K562 (cell line): ENCODE data around the gene IARS2. TPM values are rescaled to one million over a fixed set of nuclear protein-coding genes. Genes with fewer than 3 reads are reported as not detected.

Experiments
- BCOR ChIP-seq: fragments of 450-650 bp; IDR thresholded peaks from 2 replicates; pipeline ENCODE4 v1.6.1; 2016
- DACH1 ChIP-seq: fragments of 450-650 bp; IDR thresholded peaks from 2 replicates; pipeline ENCODE4 v1.6.1; 2018; ENCODE audit not compliant: partially characterized antibody
- HDAC2 ChIP-seq: fragments of 450-650 bp; IDR thresholded peaks from 2 replicates; pipeline ENCODE4 v1.6.1; 2016; ENCODE audit warnings: mild to moderate bottlenecking
- HMG20A ChIP-seq: fragments of 450-650 bp; formaldehyde crosslinking; conservative IDR thresholded peaks from 2 replicates; pipeline ENCODE4 v1.4.0; 2020; ENCODE audit warnings: mild to moderate bottlenecking, mixed read lengths
- JUND ChIP-seq, 2 experiments: IDR thresholded peaks; 2 replicates in 1 of 2; 3 replicates in 1 of 2; pipeline ENCODE4 v1.6.1; 2011; ENCODE audit warnings: borderline replicate concordance in 2 of 2, low read depth in 2 of 2, low read length in 2 of 2, improper control_type of control experiment in 1 of 2, missing biosample characterization in 1 of 2, missing genetic modification characterization in 1 of 2, missing genetic modification reagents in 1 of 2
- NFXL1 ChIP-seq: fragments of 450-650 bp; formaldehyde crosslinking; IDR thresholded peaks from 2 replicates; pipeline ENCODE4 v1.4.0; 2021; ENCODE audit warnings: mild to moderate bottlenecking
- PML ChIP-seq: IDR thresholded peaks from 2 replicates; pipeline ENCODE4 v1.6.1; 2012; ENCODE audit warnings: low read length, inconsistent platforms
- POLR2B ChIP-seq: fragments of 450-650 bp; IDR thresholded peaks from 2 replicates; pipeline ENCODE4 v1.6.1; 2018; ENCODE audit warnings: low read depth; ENCODE audit not compliant: partially characterized antibody
- RAD51 ChIP-seq: fragments of 450-650 bp; IDR thresholded peaks from 2 replicates; pipeline ENCODE4 v1.7.1; 2016; ENCODE audit warnings: low read depth, mild to moderate bottlenecking, borderline replicate concordance
- SMARCB1 ChIP-seq: IDR thresholded peaks from 2 replicates; pipeline ENCODE4 v1.6.1; 2011; ENCODE audit warnings: improper control_type of control experiment, low read depth; ENCODE audit not compliant: insufficient read length
- ZKSCAN3 ChIP-seq: fragments of 250-450 bp; sonication (Bioruptor Pico); IDR thresholded peaks from 2 replicates; pipeline ENCODE4 v1.4.0; 2020
- ZNF77 ChIP-seq: fragments of 250-450 bp; sonication (Bioruptor Pico); IDR thresholded peaks from 2 replicates; pipeline ENCODE4 v1.5.0; 2020
- polyA plus RNA-seq, 8 experiments: library from polyadenylated mRNA; depleted of rRNA in 4 of 8; stranded (reverse) in 5 of 8; unstranded in 3 of 8; fragments of >200 nt; fragmentation: Nextera tagmentation in 2 of 8; fragmentation: Illumina TruSeq in 1 of 8; extraction: Ambion mirVana in 2 of 8; extraction: Trizol in 1 of 8; gene quantifications; 2 replicates each; pipeline versions ENCODE4 v1.2.1 to v1.2.3, GENCODE V29; 2011 to 2014; ENCODE audit warnings: inconsistent platforms in 1 of 8, missing spikeins in 1 of 8
- total RNA-seq, 7 experiments: library from RNA; depleted of rRNA in 6 of 7; stranded (reverse); fragments of >200 nt in 6 of 7; fragmentation: Illumina TruSeq in 2 of 7; extraction: Trizol in 2 of 7; gene quantifications; 2 replicates each; pipeline versions ENCODE4 v1.2.1 to v1.2.3, GENCODE V29; 2011 to 2021; ENCODE audit warnings: low replicate concordance in 1 of 7
- TF ChIP-seq, protein P1 (sequence below), 2 experiments: fragments of 450-650 bp; IDR thresholded peaks; 2 replicates each; pipeline ENCODE4 v1.6.1; 2016
- TF ChIP-seq, protein P2 (sequence below): fragments of 150-350 bp; IDR thresholded peaks from 2 replicates; pipeline ENCODE4 v1.6.1; 2014; ENCODE audit warnings: low read depth, mild to moderate bottlenecking, low read length, borderline replicate concordance
- TF ChIP-seq, protein P3 (sequence below): fragments of 250-450 bp; sonication (Bioruptor Pico); IDR thresholded peaks from 2 replicates; pipeline ENCODE4 v1.4.0; 2020
- TF ChIP-seq, protein P4 (sequence below): fragments of 250-450 bp; sonication (Bioruptor Pico); IDR thresholded peaks from 2 replicates; pipeline ENCODE4 v1.8.0; 2021; ENCODE audit warnings: borderline replicate concordance, mild to moderate bottlenecking, moderate library complexity; ENCODE audit not compliant: poor library complexity, severe bottlenecking

Gene IARS2
- total and polyA plus RNA-seq, 9 of the 15 experiments (the other 6 are each of a cell fraction or from before 2014, with no cell fraction given): 39.6 to 127 (median 93.8) TPM

DNA sequence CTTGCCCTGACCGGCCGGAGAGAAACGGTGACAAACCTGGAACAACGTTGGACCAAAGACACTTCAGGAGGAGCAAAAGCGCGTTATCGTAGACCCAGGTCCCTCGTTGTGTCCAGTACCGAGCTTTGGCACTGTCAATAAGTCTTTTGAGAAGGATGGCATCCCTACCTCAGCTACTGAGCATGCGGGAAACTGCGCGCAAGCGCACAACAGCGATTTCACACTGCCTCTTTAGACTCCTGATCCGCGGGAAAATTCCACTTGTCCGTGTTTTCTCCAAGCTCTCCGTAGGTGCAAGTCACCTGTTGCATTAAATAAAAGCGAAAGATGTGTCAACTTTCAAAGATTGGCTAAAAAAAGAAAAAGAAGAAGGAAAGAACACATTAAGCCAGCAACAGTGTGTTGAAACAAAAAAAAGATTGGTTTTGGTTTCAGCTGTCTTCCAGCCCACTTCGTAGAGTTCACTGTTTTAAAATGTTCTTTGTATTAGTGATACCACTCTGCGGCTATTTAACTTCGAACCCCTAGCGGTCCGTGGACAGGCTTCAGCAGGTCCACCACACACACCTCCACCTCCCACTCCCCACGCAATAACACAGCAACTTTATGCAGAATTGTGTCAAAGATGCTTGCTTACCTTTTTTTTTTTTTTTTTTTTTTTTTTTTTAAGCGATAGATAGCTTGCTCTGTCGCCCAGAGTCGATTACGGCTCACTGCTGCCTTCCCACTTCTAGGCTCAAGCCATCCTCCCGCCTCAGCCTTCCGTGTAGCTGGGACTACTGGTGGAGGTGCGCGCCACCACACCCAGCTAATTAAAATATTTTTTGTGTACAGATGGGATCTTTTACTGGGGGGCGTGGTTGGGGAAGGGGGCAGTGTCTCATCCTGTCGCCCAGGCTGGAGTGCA lies 4.0 kb upstream of the IARS2 start, which contains the start of gene BPNT1 (continued):
- peak; percentile 65; the same call in 1 of the 2 replicates for TF ChIP-seq JUND (IDR thresholded peaks at IDR 0.05; ENCODE audit: borderline replicate concordance, low read depth, low read length)
- TF ChIP-seq JUND (tag; IDR thresholded peaks at IDR 0.05; ENCODE audit: borderline replicate concordance, low read depth, low read length): 0 out of 3 replicates have a peak, but pooled peaks have one; percentile 11
- TF ChIP-seq, protein P1, sequence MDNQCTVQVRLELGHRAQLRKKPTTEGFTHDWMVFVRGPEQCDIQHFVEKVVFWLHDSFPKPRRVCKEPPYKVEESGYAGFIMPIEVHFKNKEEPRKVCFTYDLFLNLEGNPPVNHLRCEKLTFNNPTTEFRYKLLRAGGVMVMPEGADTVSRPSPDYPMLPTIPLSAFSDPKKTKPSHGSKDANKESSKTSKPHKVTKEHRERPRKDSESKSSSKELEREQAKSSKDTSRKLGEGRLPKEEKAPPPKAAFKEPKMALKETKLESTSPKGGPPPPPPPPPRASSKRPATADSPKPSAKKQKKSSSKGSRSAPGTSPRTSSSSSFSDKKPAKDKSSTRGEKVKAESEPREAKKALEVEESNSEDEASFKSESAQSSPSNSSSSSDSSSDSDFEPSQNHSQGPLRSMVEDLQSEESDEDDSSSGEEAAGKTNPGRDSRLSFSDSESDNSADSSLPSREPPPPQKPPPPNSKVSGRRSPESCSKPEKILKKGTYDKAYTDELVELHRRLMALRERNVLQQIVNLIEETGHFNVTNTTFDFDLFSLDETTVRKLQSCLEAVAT (IDR thresholded peaks at IDR 0.05): no peak; a peak in 1 of 4 replicates
- TF ChIP-seq BCOR: no peak; the same call in 1 of the 2 replicates
- peak; percentile 66; the same call in 1 of the 2 replicates for TF ChIP-seq RAD51
- TF ChIP-seq, protein P2, sequence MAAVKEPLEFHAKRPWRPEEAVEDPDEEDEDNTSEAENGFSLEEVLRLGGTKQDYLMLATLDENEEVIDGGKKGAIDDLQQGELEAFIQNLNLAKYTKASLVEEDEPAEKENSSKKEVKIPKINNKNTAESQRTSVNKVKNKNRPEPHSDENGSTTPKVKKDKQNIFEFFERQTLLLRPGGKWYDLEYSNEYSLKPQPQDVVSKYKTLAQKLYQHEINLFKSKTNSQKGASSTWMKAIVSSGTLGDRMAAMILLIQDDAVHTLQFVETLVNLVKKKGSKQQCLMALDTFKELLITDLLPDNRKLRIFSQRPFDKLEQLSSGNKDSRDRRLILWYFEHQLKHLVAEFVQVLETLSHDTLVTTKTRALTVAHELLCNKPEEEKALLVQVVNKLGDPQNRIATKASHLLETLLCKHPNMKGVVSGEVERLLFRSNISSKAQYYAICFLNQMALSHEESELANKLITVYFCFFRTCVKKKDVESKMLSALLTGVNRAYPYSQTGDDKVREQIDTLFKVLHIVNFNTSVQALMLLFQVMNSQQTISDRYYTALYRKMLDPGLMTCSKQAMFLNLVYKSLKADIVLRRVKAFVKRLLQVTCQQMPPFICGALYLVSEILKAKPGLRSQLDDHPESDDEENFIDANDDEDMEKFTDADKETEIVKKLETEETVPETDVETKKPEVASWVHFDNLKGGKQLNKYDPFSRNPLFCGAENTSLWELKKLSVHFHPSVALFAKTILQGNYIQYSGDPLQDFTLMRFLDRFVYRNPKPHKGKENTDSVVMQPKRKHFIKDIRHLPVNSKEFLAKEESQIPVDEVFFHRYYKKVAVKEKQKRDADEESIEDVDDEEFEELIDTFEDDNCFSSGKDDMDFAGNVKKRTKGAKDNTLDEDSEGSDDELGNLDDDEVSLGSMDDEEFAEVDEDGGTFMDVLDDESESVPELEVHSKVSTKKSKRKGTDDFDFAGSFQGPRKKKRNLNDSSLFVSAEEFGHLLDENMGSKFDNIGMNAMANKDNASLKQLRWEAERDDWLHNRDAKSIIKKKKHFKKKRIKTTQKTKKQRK: no peak
- TF ChIP-seq HDAC2: peak; percentile 69
- peak; percentile 60 for TF ChIP-seq DACH1
- TF ChIP-seq, protein P3, sequence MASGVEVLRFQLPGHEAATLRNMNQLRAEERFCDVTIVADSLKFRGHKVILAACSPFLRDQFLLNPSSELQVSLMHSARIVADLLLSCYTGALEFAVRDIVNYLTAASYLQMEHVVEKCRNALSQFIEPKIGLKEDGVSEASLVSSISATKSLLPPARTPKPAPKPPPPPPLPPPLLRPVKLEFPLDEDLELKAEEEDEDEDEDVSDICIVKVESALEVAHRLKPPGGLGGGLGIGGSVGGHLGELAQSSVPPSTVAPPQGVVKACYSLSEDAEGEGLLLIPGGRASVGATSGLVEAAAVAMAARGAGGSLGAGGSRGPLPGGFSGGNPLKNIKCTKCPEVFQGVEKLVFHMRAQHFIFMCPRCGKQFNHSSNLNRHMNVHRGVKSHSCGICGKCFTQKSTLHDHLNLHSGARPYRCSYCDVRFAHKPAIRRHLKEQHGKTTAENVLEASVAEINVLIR (CRISPR knock-in tag): no peak; the same call in 1 of the 2 replicates
- TF ChIP-seq NFXL1 (CRISPR knock-in tag): no peak
- TF ChIP-seq POLR2B: peak; percentile 61
- no peak for TF ChIP-seq ZKSCAN3 (CRISPR knock-in tag)
- no peak for TF ChIP-seq HMG20A
- TF ChIP-seq PML: no peak; the same call in 1 of the 2 replicates
- TF ChIP-seq, protein P4, sequence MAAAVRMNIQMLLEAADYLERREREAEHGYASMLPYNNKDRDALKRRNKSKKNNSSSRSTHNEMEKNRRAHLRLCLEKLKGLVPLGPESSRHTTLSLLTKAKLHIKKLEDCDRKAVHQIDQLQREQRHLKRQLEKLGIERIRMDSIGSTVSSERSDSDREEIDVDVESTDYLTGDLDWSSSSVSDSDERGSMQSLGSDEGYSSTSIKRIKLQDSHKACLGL (CRISPR knock-in tag): no peak
- no peak for TF ChIP-seq SMARCB1
- no peak for TF ChIP-seq ZNF77 (CRISPR knock-in tag)
